Tibial nerve (tissue), 4 donors: ENCODE measurements around the gene AQP2.
A peak's percentile ranks its signal among the peaks of the same experiment; 100 is the strongest.

Experiments used
- CTCF ChIP-seq, 5 experiments: fragments of 200-600 bp in 3 of 5; fragments of 450-650 bp in 2 of 5; sonication (generic) in 3 of 5; IDR thresholded peaks; one replicate each; pipeline ENCODE4 v1.5.1; 2016 to 2019; ENCODE audit warnings: antibody characterized with exemption in 5 of 5, mild to moderate bottlenecking in 3 of 5, moderate library complexity in 2 of 5
- EP300 ChIP-seq, 2 donors: sonication (generic); formaldehyde crosslinking; IDR thresholded peaks; one replicate each; pipeline ENCODE4 v1.6.1; 2017; ENCODE audit warnings: antibody characterized with exemption in 2 of 2, mild to moderate bottlenecking in 1 of 2
- POLR2A ChIP-seq, 2 donors: fragments of 450-650 bp; IDR thresholded peaks; one replicate each; pipeline ENCODE4 v1.6.1; 2017; ENCODE audit warnings: antibody characterized with exemption in 2 of 2, mild to moderate bottlenecking in 2 of 2, moderate library complexity in 2 of 2

DNA sequence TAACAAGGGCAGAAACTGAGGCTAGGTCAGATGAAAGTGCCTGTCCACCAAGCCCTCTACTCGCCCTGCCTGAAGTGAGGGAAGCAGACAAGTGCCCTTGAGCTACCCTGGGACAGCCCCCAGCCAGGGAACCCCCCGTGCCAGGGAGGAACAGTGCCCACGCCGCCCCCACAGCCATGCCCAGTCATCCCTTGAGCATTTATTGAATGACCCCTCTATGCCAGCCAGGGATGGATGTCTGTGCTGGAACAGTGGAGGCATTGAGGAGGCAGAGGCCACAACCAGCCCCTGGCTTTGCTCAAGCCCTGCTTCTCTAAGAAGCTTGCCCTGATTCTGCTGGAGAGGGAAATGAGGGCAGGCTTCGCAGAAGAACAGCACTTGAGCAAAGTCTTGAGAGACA is 18.5 kb downstream of the AQP2 start:
- TF ChIP-seq POLR2A (IDR thresholded peaks at IDR 0.05), result no peak
- TF ChIP-seq CTCF (IDR thresholded peaks at IDR 0.05), result no peak
- TF ChIP-seq EP300 (IDR thresholded peaks at IDR 0.05), result peak in 1 of 2 donors; percentile 38
